HCT116 (cell line): Measurements from ENCODE around the gene PFDN4.

ENCODE experiments used
- CTCF ChIP-seq, 3 experiments: fragments of 200-600 bp in 1 of 3; sonication (generic) in 1 of 3; IDR thresholded peaks in 2 of 3; conservative IDR thresholded peaks in 1 of 3; 2 replicates each; pipeline ENCODE4 v1.5.1; 2012 to 2017; ENCODE audit warnings: low read depth in 2 of 3, low read length in 2 of 3, antibody characterized with exemption in 1 of 3, borderline replicate concordance in 1 of 3, control low read depth in 1 of 3, mild to moderate bottlenecking in 1 of 3, mixed read lengths in 1 of 3, mixed run types in 1 of 3, moderate library complexity in 1 of 3; ENCODE audit not compliant: insufficient read depth in 1 of 3
- EZH2 ChIP-seq: fragments of 200-600 bp; sonication (generic); IDR thresholded peaks from 2 replicates; pipeline ENCODE4 v1.6.1; 2017; ENCODE audit warnings: antibody characterized with exemption, mixed run types

GRCh38 chr20:54158856-54159418 lies 49.0 kb upstream of the PFDN4 start:
- TF ChIP-seq CTCF (IDR thresholded peaks at IDR 0.05 in 2 of 3, conservative IDR thresholded peaks at IDR 0.05 in 1 of 3; ENCODE audit: borderline replicate concordance in 1 of 3, insufficient read depth in 1 of 3, low read depth in 2 of 3, low read length in 2 of 3) (no peak), EZH2 (no peak)
